Glutamatergic neuron (in vitro differentiated cells): ENCODE data around the gene HK1. TPM values are rescaled to one million over a fixed set of nuclear protein-coding genes. Genes with fewer than 3 reads are reported as not detected.
A peak's percentile ranks its signal among the peaks of the same experiment; 100 is the strongest.

ENCODE experiments used
- DNase-seq: peaks from one replicate; pipeline ENCODE4 v3.0.0; 2022
- H3K27ac Mint-ChIP-seq: one replicate; pipeline ENCODE4 v1.8.0; 2020; ENCODE audit warnings: mild to moderate bottlenecking, mixed read lengths, inconsistent platforms; ENCODE audit not compliant: unreplicated experiment
- H3K27me3 Mint-ChIP-seq: one replicate; pipeline ENCODE4 v1.8.0; 2020; ENCODE audit warnings: mild to moderate bottlenecking, moderate library complexity, mixed read lengths, inconsistent platforms; ENCODE audit not compliant: unreplicated experiment
- H3K36me3 Mint-ChIP-seq: one replicate; pipeline ENCODE4 v1.8.0; 2020; ENCODE audit warnings: mild to moderate bottlenecking, mixed read lengths, inconsistent platforms; ENCODE audit not compliant: unreplicated experiment
- H3K4me1 Mint-ChIP-seq: one replicate; pipeline ENCODE4 v1.8.0; 2020; ENCODE audit warnings: mild to moderate bottlenecking, low read depth, mixed read lengths, inconsistent platforms; ENCODE audit not compliant: unreplicated experiment
- H3K4me3 Mint-ChIP-seq: one replicate; pipeline ENCODE4 v1.8.0; 2020; ENCODE audit warnings: mild to moderate bottlenecking, mixed read lengths, inconsistent platforms; ENCODE audit not compliant: unreplicated experiment
- H3K9me3 Mint-ChIP-seq: one replicate; pipeline ENCODE4 v1.8.0; 2020; ENCODE audit warnings: mild to moderate bottlenecking, moderate library complexity, mixed read lengths, inconsistent platforms; ENCODE audit not compliant: unreplicated experiment
- total RNA-seq: library from RNA; stranded (reverse); fragmentation: NEBNext Ultra II Directional; extraction: Animal tissue kit (Norgen Biotek cat#: 25700); gene quantifications from one replicate; pipeline ENCODE4 v1.2.1, GENCODE V29; 2021; ENCODE audit not compliant: unreplicated experiment
- TF ChIP-seq, protein P1 (sequence below): fragments of 200-600 bp; sonication (generic); IDR thresholded peaks from one replicate; pipeline ENCODE4 v1.5.0; 2021; ENCODE audit not compliant: partially characterized antibody, unreplicated experiment

Gene HK1
- total RNA-seq, 1 donor from 2014 or later = 240 TPM

DNA sequence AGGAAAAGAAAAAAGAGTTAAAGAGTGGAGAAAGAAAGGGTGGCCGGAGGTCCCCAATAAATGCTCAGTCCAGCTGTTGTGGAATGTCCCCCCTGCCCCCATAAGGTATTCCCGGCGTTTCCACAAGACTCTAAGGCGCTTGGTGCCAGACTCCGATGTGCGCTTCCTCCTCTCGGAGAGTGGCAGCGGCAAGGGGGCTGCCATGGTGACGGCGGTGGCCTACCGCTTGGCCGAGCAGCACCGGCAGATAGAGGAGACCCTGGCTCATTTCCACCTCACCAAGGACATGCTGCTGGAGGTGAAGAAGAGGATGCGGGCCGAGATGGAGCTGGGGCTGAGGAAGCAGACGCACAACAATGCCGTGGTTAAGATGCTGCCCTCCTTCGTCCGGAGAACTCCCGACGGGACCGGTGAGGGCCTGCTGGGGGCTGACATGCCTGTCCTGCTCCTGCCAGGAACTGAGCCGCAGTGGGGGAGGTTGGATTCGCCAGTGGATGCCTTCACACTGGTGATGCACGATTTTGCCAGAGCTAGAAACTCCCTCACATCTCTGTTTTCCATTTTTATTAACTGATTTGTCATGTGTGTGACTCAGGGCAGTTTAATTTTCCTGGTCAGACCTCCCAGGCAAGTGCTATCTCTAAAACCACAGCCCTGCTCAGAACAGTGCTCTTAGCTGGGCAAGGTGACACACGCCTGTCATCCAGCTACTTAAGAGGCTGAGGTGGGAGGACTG lies 104.3 kb downstream of the HK1 start:
- peak overlapping the region; percentile 82 for H3K27ac Mint-ChIP-seq

GRCh38 chr10:69383558-69383957 lies 105.3 kb downstream of the HK1 start:
- Mint-ChIP-seq H3K27ac (peak overlapping the region; percentile 98), H3K36me3 (peaks cover 13% of the 10 kb centered on the region), H3K4me1 (peaks cover 31% of the 10 kb centered on the region), H3K27me3 (peaks cover 12% of the 10 kb centered on the region), H3K4me3 (peak overlapping the region; percentile 65), H3K9me3 (peaks cover 32% of the 10 kb centered on the region)
- peak; percentile 65 for DNase-seq
- TF ChIP-seq, protein P1, sequence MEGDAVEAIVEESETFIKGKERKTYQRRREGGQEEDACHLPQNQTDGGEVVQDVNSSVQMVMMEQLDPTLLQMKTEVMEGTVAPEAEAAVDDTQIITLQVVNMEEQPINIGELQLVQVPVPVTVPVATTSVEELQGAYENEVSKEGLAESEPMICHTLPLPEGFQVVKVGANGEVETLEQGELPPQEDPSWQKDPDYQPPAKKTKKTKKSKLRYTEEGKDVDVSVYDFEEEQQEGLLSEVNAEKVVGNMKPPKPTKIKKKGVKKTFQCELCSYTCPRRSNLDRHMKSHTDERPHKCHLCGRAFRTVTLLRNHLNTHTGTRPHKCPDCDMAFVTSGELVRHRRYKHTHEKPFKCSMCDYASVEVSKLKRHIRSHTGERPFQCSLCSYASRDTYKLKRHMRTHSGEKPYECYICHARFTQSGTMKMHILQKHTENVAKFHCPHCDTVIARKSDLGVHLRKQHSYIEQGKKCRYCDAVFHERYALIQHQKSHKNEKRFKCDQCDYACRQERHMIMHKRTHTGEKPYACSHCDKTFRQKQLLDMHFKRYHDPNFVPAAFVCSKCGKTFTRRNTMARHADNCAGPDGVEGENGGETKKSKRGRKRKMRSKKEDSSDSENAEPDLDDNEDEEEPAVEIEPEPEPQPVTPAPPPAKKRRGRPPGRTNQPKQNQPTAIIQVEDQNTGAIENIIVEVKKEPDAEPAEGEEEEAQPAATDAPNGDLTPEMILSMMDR = no peak

More for the DNA sequence above, 104.3 kb downstream of the HK1 start:
- peaks cover 29% of the 10 kb centered on the region for H3K9me3 Mint-ChIP-seq
- peaks cover 31% of the 10 kb centered on the region for H3K4me1 Mint-ChIP-seq
- peaks cover 13% of the 10 kb centered on the region for H3K36me3 Mint-ChIP-seq
- peak overlapping the region; percentile 9 for H3K4me3 Mint-ChIP-seq
- H3K27me3 Mint-ChIP-seq = peaks cover 15% of the 10 kb centered on the region
- TF ChIP-seq, protein P1 = no peak
- DNase-seq = no peak

GRCh38 chr10:69384320-69384719 lies 106.0 kb downstream of the HK1 start:
- H3K27me3 Mint-ChIP-seq = peaks cover 12% of the 10 kb centered on the region
- TF ChIP-seq, protein P1 = no peak
- peaks cover 13% of the 10 kb centered on the region for H3K36me3 Mint-ChIP-seq
- H3K9me3 Mint-ChIP-seq = peaks cover 32% of the 10 kb centered on the region
- no peak overlapping the region for H3K4me3 Mint-ChIP-seq
- DNase-seq = no peak
- peaks cover 34% of the 10 kb centered on the region for H3K4me1 Mint-ChIP-seq
- peak overlapping the region; percentile 98 for H3K27ac Mint-ChIP-seq

GRCh38 chr10:69385454-69386350 lies 107.4 kb downstream of the HK1 start:
- Mint-ChIP-seq H3K4me1 (peaks cover 44% of the 10 kb centered on the region), H3K4me3 (no peak overlapping the region), H3K27ac (no peak overlapping the region), H3K27me3 (peaks cover 10% of the 10 kb centered on the region), H3K36me3 (peaks cover 13% of the 10 kb centered on the region), H3K9me3 (peaks cover 30% of the 10 kb centered on the region)
- no peak for DNase-seq
- TF ChIP-seq, protein P1 = no peak
